HCT116 (cell line): ENCODE measurements around the gene MIF4GD. TPM values are rescaled to one million over a fixed set of nuclear protein-coding genes. Genes with fewer than 3 reads are reported as not detected.

Source experiments
- ATAC-seq: fragments of 200-7000 bp; cut with Tn5 transposase; 2 replicates; pipeline ENCODE4 v1.9.1; 2020; ENCODE audit warnings: mild to moderate bottlenecking, moderate library complexity
- BruUV-seq: library from RNA; stranded (reverse); fragments of 400-500 nt; replicated peaks from 2 replicates; lab custom pipeline; 2021; lab: Mats Ljungman, UMichigan
- CTCF ChIA-PET: fragments of 300-600 bp; sonication (Branson Sonifier 250); formaldehyde crosslinking; loops from one replicate; lab custom pipeline; 2021; ENCODE audit warnings: antibody characterized with exemption; lab: Charles Lee
- POLR2A ChIA-PET: fragments of 300-600, 350-600 bp; sonication (Branson Sonifier 250); formaldehyde crosslinking; loops from one replicate; lab custom pipeline; 2021; ENCODE audit warnings: antibody characterized with exemption; lab: Charles Lee
- RAD21 ChIA-PET, 2 experiments: fragments of 300-600 bp; sonication (Branson Sonifier 250); formaldehyde crosslinking; loops; one replicate each; lab custom pipeline; 2023; ENCODE audit warnings: low total read pairs in 2 of 2; ENCODE audit not compliant: uncharacterized antibody in 2 of 2, unreplicated experiment in 2 of 2, low non-redundant PET in 1 of 2; lab: Charles Lee
- DNase-seq: peaks from one replicate; pipeline ENCODE4 v3.0.0-alpha.2; 2010; ENCODE audit warnings: low read depth, low spot score
- H2AFZ ChIP-seq: fragments of 200-600 bp; shearing (Covaris generic), sonication (generic); 2 replicates; pipeline ENCODE4 v1.6.1; 2017; ENCODE audit warnings: low read depth, mixed run types, mixed read lengths, antibody characterized with exemption, low read length; ENCODE audit not compliant: poor library complexity, severe bottlenecking
- H3K27ac ChIP-seq: 2 replicates; pipeline ENCODE4 v1.5.1; 2012; ENCODE audit warnings: low read depth, low read length
- H3K27me3 ChIP-seq: fragments of 200-600 bp; sonication (generic); 2 replicates; pipeline ENCODE4 v1.6.1; 2016; ENCODE audit warnings: mixed run types, low read length, mixed read lengths; ENCODE audit not compliant: insufficient read depth
- H3K36me3 ChIP-seq, 2 experiments: fragments of 200-500 bp in 1 of 2; fragments of 200-600 bp in 1 of 2; sonication (Bioruptor generic) in 1 of 2; sonication (generic) in 1 of 2; 2 replicates each; pipeline versions ENCODE4 v1.5.1 to v1.6.1; 2014 to 2016; ENCODE audit warnings: low read length in 2 of 2, inconsistent platforms in 1 of 2, mixed read lengths in 1 of 2, mixed run types in 1 of 2; ENCODE audit not compliant: insufficient read depth in 2 of 2, control insufficient read depth in 1 of 2
- H3K4me1 ChIP-seq, 2 experiments: fragments of 200-600 bp in 1 of 2; sonication (generic) in 1 of 2; 2 replicates each; pipeline versions ENCODE4 v1.5.1 to v1.6.1; 2012 to 2017; ENCODE audit warnings: low read length in 2 of 2, inconsistent platforms in 1 of 2, mild to moderate bottlenecking in 1 of 2, mixed read lengths in 1 of 2, mixed run types in 1 of 2, moderate library complexity in 1 of 2; ENCODE audit not compliant: insufficient read depth in 2 of 2, control insufficient read depth in 1 of 2
- H3K4me2 ChIP-seq: fragments of 200-600 bp; sonication (generic); 2 replicates; pipeline ENCODE4 v1.6.1; 2017; ENCODE audit warnings: mixed run types, low read length, mixed read lengths
- H3K4me3 ChIP-seq, 2 experiments: fragments of 200-600 bp in 1 of 2; sonication (generic) in 1 of 2; replicated peaks in 1 of 2; 2 replicates each; pipeline ENCODE4 v1.5.1; 2011 to 2016; ENCODE audit warnings: low read length in 2 of 2, control low read depth in 1 of 2, low read depth in 1 of 2, mild to moderate bottlenecking in 1 of 2, mixed read lengths in 1 of 2, mixed run types in 1 of 2
- H3K79me2 ChIP-seq: fragments of 200-600 bp; sonication (generic); 2 replicates; pipeline ENCODE4 v1.6.1; 2017; ENCODE audit warnings: mild to moderate bottlenecking, mixed run types, low read length, moderate library complexity, mixed read lengths; ENCODE audit not compliant: insufficient read depth
- H3K9ac ChIP-seq: fragments of 200-600 bp; sonication (generic); 2 replicates; pipeline ENCODE4 v1.6.1; 2016; ENCODE audit warnings: low read length, mixed read lengths
- H3K9me2 ChIP-seq: fragments of 200-600 bp; sonication (generic), shearing (Covaris generic); 2 replicates; pipeline ENCODE4 v1.6.1; 2017; ENCODE audit warnings: mixed run types, mild to moderate bottlenecking, moderate library complexity; ENCODE audit not compliant: insufficient read depth
- H3K9me3 ChIP-seq, 2 experiments: fragments of 200-500 bp in 1 of 2; fragments of 200-600 bp in 1 of 2; sonication (Bioruptor generic) in 1 of 2; sonication (generic) in 1 of 2; 2 replicates each; pipeline ENCODE4 v1.6.1; 2014 to 2017; ENCODE audit warnings: low read length in 2 of 2, mixed read lengths in 2 of 2, inconsistent platforms in 1 of 2, low read depth in 1 of 2, mild to moderate bottlenecking in 1 of 2, mixed run types in 1 of 2, moderate library complexity in 1 of 2; ENCODE audit not compliant: control insufficient read depth in 1 of 2, insufficient read depth in 1 of 2
- H4K20me1 ChIP-seq: fragments of 200-600 bp; sonication (generic), shearing (Covaris generic); 2 replicates; pipeline ENCODE4 v1.6.1; 2017; ENCODE audit warnings: mixed run types, mild to moderate bottlenecking, moderate library complexity; ENCODE audit not compliant: insufficient read depth
- CBX3 ChIP-seq: IDR thresholded peaks from 2 replicates; pipeline ENCODE4 v1.6.1; 2012; ENCODE audit warnings: low read depth
- CEBPB ChIP-seq: IDR thresholded peaks from 2 replicates; pipeline ENCODE4 v1.6.1; 2012; ENCODE audit warnings: low read depth
- CTCF ChIP-seq, 3 experiments: fragments of 200-600 bp in 1 of 3; sonication (generic) in 1 of 3; IDR thresholded peaks in 2 of 3; conservative IDR thresholded peaks in 1 of 3; 2 replicates each; pipeline ENCODE4 v1.5.1; 2012 to 2017; ENCODE audit warnings: low read depth in 2 of 3, low read length in 2 of 3, antibody characterized with exemption in 1 of 3, borderline replicate concordance in 1 of 3, control low read depth in 1 of 3, mild to moderate bottlenecking in 1 of 3, mixed read lengths in 1 of 3, mixed run types in 1 of 3, moderate library complexity in 1 of 3; ENCODE audit not compliant: insufficient read depth in 1 of 3
- EGR1 ChIP-seq: IDR thresholded peaks from 2 replicates; pipeline ENCODE4 v1.6.1; 2012; ENCODE audit warnings: low read depth
- ELF1 ChIP-seq: IDR thresholded peaks from 2 replicates; pipeline ENCODE4 v1.6.1; 2012; ENCODE audit warnings: low read depth, borderline replicate concordance
- EZH2 ChIP-seq: fragments of 200-600 bp; sonication (generic); IDR thresholded peaks from 2 replicates; pipeline ENCODE4 v1.6.1; 2017; ENCODE audit warnings: antibody characterized with exemption, mixed run types
- EZH2phosphoT487 ChIP-seq: fragments of 200-600 bp; IDR thresholded peaks from 2 replicates; pipeline ENCODE4 v1.6.1; 2018; ENCODE audit warnings: antibody characterized with exemption, borderline replicate concordance
- FOSL1 ChIP-seq: IDR thresholded peaks from 2 replicates; pipeline ENCODE4 v1.6.1; 2012; ENCODE audit warnings: low read depth
- JUND ChIP-seq: IDR thresholded peaks from 2 replicates; pipeline ENCODE4 v1.6.1; 2012
- POLR2A ChIP-seq: IDR thresholded peaks from 2 replicates; pipeline ENCODE4 v1.7.0; 2011; ENCODE audit warnings: borderline replicate concordance; ENCODE audit not compliant: insufficient read depth, insufficient read length; ENCODE audit errors: extremely low read depth
- RAD21 ChIP-seq: IDR thresholded peaks from 2 replicates; pipeline ENCODE4 v1.6.1; 2012; ENCODE audit warnings: low read depth, mild to moderate bottlenecking
- SIN3A ChIP-seq: IDR thresholded peaks from 2 replicates; pipeline ENCODE4 v1.6.1; 2012; ENCODE audit warnings: low read depth
- SP1 ChIP-seq: IDR thresholded peaks from 2 replicates; pipeline ENCODE4 v1.6.1; 2012; ENCODE audit warnings: low read depth
- SRF ChIP-seq: IDR thresholded peaks from 2 replicates; pipeline ENCODE4 v1.6.1; 2012; ENCODE audit warnings: low read depth
- TCF7L2 ChIP-seq: IDR thresholded peaks from 2 replicates; pipeline ENCODE4 v1.7.0; 2011; ENCODE audit warnings: borderline replicate concordance, inconsistent platforms; ENCODE audit not compliant: insufficient read depth, insufficient read length; ENCODE audit errors: extremely low read depth
- YY1 ChIP-seq: IDR thresholded peaks from 2 replicates; pipeline ENCODE4 v1.6.1; 2011; ENCODE audit warnings: low read length, low read depth, moderate library complexity, mild to moderate bottlenecking; ENCODE audit not compliant: insufficient replicate concordance; ENCODE audit errors: extremely low read depth
- ZFX ChIP-seq: fragments of 450-650 bp; IDR thresholded peaks from 2 replicates; pipeline ENCODE4 v1.6.1; 2017
- intact Hi-C: fragments of 100-400 bp; cut with micrococcal nuclease; formaldehyde crosslinking; loops from 2 replicates; pipeline ENCODE4 v1.10.0; 2022
- total RNA-seq: library from RNA; stranded (reverse); gene quantifications from one replicate; pipeline ENCODE4 v1.2.1, GENCODE V29; 2021; ENCODE audit not compliant: unreplicated experiment
- TF ChIP-seq, protein P1 (sequence below): IDR thresholded peaks from 2 replicates; pipeline ENCODE4 v1.6.1; 2012
- TF ChIP-seq, protein P2 (sequence below): IDR thresholded peaks from 2 replicates; pipeline ENCODE4 v1.6.1; 2011; ENCODE audit warnings: mild to moderate bottlenecking, low read length, moderate library complexity; ENCODE audit not compliant: insufficient replicate concordance; ENCODE audit errors: extremely low read depth

MIF4GD gene
- total RNA-seq, 1 experiment from 2014 or later: 35.2 TPM

- TF ChIP-seq CTCF (IDR thresholded peaks at IDR 0.05 in 2 of 3, conservative IDR thresholded peaks at IDR 0.05 in 1 of 3; ENCODE audit: borderline replicate concordance in 1 of 3, insufficient read depth in 1 of 3, low read depth in 2 of 3, low read length in 2 of 3) (no peak), POLR2A (no peak), EGR1 (no peak), ELF1 (no peak), ZFX (no peak), SP1 (no peak), EZH2 (no peak), RAD21 (no peak), EZH2phosphoT487 (no peak), SRF (no peak), FOSL1 (no peak), CBX3 (no peak)
Observed at GRCh38 chr17:75245011-75245410, 26.0 kb downstream of the MIF4GD start (continued).

DNA sequence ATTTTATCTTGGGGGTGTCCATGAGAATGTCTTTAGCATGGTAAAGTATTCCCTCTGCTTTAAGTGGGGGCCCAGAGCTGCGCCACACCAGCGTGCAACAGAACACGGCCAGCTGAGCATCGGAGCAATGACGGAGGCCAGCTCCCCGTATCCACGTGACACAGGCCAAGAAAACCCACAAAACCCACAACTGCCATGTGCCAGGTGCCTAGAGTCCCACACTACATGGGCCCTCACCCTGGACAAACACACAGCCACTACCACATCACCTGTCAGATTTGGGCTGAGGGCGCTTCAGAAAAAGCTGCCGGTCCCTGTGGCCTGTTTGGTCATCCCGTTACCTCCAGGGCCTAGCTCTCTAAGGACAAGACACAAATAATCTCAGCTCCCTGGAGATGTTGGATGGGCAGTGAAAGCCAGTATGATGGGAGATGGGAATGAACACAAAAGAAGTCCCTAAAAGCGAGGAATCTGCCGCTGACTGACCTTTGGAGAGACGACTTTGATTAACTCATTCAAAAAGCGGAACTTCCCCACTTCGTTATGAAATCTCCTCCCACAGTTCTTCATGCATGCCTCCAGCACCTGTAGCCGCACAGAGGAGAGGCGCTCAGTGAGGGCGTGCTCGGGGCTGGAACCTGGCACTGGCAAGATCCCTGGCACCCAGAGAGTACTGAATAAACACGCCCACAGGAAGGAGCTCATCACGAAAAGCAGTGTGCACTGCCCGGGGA lies 26.7 kb downstream of the MIF4GD start:
- Histone ChIP-seq H3K9me2 (no peaks in the 10 kb centered on the region), H3K4me2 (no peak overlapping the region), H3K9ac (no peak overlapping the region), H3K27ac (no peak overlapping the region), H3K9me3 (no peaks in the 10 kb centered on the region), H3K36me3 (peaks cover 43 to 61% of the 10 kb centered on the region in 2 experiments), H3K4me1 (peaks cover 0 to 11% of the 10 kb centered on the region in 2 experiments; a peak in 2 of 4 replicates), H2AFZ (no peak overlapping the region), H3K27me3 (no peaks in the 10 kb centered on the region), H3K4me3 (no peak overlapping the region), H4K20me1 (peaks cover 2% of the 10 kb centered on the region; the same call in 1 of the 2 replicates), H3K79me2 (peaks cover 23% of the 10 kb centered on the region)
- intact Hi-C loops: no loop called here
- DNase-seq (no peak), ATAC-seq (no peak)
- BruUV-seq: no TSS peak
- ChIA-PET POLR2A (no interaction called here), CTCF (no interaction called here), RAD21 (interaction anchor here in 1 of 2 experiments (0.5 kb wide), 1 partner anchor 68 kb away, joined by 3 read pairs; no protein-coding TSS in a partner anchor)
- TF ChIP-seq SIN3A: no peak
- TF ChIP-seq, protein P1, sequence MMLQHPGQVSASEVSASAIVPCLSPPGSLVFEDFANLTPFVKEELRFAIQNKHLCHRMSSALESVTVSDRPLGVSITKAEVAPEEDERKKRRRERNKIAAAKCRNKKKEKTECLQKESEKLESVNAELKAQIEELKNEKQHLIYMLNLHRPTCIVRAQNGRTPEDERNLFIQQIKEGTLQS: no peak
- TF ChIP-seq CEBPB: no peak
- TF ChIP-seq, protein P2, sequence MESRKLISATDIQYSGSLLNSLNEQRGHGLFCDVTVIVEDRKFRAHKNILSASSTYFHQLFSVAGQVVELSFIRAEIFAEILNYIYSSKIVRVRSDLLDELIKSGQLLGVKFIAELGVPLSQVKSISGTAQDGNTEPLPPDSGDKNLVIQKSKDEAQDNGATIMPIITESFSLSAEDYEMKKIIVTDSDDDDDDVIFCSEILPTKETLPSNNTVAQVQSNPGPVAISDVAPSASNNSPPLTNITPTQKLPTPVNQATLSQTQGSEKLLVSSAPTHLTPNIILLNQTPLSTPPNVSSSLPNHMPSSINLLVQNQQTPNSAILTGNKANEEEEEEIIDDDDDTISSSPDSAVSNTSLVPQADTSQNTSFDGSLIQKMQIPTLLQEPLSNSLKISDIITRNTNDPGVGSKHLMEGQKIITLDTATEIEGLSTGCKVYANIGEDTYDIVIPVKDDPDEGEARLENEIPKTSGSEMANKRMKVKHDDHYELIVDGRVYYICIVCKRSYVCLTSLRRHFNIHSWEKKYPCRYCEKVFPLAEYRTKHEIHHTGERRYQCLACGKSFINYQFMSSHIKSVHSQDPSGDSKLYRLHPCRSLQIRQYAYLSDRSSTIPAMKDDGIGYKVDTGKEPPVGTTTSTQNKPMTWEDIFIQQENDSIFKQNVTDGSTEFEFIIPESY: no peak
- no peak for TF ChIP-seq EZH2
- TF ChIP-seq FOSL1: no peak
- no peak for TF ChIP-seq CTCF (IDR thresholded peaks at IDR 0.05 in 2 of 3, conservative IDR thresholded peaks at IDR 0.05 in 1 of 3; ENCODE audit: borderline replicate concordance in 1 of 3, insufficient read depth in 1 of 3, low read depth in 2 of 3, low read length in 2 of 3)
- TF ChIP-seq CBX3: no peak
- TF ChIP-seq JUND: no peak
- TF ChIP-seq EZH2phosphoT487: no peak
- no peak for TF ChIP-seq POLR2A
- no peak for TF ChIP-seq TCF7L2
- TF ChIP-seq YY1: no peak
